Measurements from ENCODE around the gene DIDO1.

Gene DIDO1

DNA sequence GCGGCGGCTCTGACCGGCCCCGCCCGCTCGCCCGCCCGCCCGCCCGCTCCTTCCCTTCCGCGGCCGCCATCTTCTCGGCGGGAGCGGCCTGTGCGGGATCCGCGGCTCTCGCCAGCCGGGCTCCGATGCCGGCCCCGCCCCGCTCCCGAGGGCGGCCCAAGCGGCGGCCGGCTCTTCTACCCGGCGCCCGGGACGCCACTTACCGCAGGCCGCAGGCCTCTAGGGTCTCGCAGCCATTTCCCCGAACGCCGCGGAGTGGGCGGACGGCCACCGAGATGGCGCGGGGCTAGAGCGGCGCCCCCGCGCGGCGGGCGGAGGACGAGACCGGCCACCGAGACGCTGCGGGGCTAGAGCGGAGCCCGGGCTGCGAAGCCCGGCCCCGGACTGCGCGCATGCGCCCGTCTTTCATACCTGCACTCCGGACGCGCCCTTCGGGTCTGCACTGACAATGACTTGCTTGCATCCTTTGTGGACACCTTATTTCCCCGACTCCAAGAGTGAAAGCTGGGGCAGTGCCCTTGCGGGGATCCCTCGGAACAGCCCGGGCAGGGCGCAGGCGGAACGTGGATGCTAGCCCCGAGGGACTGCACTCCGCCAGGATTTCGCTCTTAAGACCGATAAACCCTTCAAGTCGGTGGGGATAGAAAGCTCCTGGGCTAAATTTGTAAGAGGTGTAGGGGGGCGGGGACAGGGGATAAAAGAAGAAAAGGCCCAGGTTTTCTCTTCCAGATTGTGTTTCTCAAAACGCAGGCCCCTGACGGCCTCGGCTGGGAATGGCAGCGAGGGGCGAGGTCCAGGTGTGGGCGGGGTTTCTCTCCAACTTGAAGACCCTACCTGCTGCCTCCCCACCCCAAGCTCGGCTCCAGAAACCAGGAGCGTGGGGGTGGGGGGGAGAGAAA lies at the start of gene DIDO1:
Gene DIDO1 (minus strand): TSS at position 277 of the 899 bp plus-strand sequence.
- DNase-seq: peak; percentile 94

DNA sequence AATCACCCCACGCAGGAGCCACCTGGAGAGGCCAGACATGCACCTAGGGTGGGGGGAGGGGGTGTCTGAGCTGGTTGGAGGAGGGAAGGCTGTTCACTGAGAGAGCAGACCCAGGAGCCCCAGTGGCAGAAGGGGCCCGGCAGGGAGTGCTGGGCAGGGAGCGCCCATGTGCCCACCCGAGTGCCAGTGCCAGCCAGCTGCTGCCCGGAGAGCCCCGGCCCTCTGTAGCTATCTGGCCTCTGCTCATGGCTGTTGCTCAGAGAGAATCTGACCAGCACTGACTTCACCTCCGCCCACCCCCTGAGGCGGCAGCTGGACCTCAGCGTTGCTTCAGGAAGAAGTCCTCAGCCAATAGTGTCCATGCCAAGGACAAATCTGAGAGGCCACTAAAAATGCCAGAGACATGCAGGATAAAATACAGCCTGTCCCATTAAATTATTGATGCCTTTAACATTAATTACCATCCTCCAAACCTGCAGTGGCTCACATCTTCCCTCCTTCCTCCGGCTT lies 49.0 kb upstream of the DIDO1 start:
- DNase-seq: no peak

GRCh38 chr20:62972845-62973745 lies 46.8 kb upstream of the DIDO1 start:
- DNase-seq: no peak

DNA sequence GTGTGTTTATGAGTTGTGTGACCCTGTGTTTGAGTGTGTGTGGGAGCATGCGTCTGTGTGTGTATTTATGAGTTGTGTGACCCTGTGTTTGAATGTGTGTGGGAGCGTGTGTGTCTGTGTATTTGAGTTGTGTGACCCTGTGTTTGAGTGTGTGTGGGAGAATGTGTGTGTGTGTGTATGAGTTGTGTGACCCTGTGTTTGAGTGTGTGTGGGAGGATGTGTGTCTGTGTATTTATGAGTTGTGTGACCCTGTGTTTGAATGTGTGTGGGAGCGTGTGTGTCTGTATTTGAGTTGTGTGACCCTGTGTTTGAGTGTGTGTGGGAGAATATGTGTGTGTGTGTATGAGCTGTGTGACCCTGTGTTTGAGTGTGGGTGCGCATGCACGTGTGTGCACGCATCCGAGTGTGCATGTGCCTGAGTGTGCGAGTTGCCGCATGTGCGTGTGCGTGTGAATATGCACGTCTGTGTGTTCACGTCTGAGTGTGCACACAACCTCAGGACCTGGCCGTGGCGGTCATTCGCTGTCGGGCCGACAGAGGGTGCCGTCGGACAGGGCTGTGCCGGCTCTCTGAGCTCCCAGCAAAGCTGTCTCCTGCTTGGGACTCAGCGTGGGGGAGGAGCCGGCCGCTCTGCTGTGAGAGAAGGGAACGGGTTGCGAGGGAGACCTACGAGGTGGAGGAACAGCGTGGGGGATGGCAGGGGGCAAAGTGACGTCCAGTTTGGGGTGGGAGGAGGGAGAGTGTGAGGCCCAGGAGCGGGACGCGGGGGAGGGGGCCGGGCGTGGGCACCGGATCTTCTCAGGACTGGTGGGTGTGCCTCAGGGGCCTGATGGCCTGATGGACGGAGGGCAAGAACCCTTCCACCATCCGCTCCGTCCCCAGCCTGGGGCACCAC lies 45.9 kb upstream of the DIDO1 start:
- DNase-seq: peak; percentile 85

DNA sequence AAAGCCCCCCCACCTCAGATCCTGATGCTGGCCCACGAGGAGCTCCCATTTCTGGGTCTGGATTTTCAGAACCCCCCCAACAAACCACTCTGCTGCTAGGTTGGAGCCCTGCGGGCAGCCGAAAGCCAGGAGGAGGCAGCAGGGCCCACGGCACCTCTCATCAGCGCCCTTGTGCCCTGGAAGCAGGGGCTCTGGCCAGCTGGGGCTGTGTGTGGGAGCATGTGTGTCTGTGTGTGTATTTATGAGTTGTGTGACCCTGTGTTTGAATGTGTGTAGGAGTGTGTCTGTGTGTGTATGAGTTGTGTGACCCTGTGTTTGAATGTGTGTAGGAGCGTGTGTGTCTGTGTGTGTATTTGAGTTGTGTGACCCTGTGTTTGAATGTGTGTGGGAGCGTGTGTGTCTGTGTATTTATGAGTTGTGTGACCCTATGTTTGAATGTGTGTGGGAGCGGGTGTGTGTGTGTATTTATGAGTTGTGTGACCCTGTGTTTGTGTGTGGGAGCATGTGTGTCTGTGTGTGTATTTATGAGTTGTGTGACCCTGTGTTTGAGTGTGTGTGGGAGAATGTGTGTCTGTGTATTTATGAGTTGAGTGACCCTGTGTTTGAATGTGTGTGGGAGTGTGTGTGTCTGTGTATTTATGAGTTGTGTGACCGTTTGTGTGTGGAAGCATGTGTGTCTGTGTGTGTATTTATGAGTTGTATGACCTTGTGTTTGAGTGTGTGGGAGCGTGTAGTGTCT lies 45.1 kb upstream of the DIDO1 start:
- DNase-seq: no peak

DNA sequence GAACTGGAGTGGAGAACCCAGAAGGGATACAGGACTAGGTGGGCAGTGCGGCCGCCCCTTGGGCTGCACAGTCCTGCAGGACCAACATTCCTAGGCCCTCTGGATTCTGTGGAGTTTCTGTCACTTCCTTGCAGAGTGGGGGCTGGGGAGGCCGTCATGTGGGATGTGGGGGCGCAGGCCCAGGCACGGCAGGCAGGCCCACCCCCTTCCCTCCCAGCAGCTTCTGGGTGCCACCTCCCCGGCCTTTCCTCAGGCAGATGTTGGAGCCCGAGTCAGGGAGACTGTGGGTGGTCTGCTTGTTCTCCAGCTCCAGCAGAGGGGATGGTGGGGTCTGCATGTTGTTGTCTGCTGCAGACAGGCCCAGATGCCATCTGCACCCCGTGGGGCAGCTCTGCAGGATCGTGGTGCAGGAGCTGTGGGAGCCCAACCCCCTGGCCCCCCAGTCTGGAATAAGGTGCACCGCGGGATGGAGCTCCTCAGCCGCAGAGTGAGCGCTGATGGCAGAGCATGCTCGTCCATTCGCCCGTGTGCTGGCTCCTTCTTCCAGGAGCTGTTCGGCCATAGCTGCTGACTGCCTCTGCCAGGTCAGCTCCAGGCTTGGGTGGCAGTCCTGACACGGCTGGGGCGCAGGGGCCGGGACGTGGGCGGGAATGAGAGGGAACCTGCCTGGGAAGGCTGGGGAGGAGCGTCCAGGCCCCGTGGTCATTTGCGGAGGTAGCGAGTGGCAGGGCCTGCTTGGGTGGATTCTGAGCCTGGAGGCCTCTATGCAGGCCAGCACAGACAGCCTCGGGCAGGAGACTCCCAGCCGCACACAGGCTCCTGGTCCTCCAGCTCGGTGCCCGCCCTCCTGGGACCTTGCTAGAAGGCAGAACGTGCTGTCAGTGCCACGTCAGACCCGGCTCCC lies 44.3 kb upstream of the DIDO1 start:
- DNase-seq: no peak

- DNase-seq: no peak
Observed at GRCh38 chr20:62969939-62970306, 43.6 kb upstream of the DIDO1 start.

DNA sequence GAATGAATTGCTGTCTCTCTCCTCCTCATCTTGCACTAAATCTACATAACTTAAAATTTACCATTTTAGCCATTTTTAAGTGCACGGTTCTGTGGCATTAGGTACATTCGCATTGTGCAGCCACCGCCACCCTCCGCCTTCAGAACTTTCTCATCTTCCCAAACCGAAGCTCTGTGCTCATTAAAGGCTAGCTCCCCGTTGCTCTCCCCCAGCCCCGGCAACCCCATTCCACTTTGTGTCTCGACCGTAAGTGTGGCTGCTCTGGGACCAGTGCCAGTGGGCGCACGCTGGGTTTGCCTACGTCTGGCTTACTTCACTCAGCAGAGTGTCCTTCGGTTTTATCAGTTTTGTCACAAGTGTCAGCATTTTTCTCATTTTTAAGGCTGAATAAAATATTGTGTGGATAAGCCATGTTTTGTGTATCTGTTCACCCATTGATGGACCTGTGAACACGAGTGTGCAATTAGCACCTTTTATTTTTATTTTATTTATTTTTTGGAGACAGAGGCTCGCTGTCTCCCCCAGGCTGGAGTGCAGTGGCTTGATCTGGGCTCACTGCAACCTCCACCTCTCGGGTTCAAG lies 43.0 kb upstream of the DIDO1 start:
- no peak for DNase-seq

- DNase-seq: no peak
Observed at GRCh38 chr20:62968378-62969178, 42.3 kb upstream of the DIDO1 start.

- DNase-seq: no peak
Observed at GRCh38 chr20:62967628-62968351, 41.5 kb upstream of the DIDO1 start.

GRCh38 chr20:62967149-62967501 lies 40.8 kb upstream of the DIDO1 start:
- DNase-seq: no peak

DNA sequence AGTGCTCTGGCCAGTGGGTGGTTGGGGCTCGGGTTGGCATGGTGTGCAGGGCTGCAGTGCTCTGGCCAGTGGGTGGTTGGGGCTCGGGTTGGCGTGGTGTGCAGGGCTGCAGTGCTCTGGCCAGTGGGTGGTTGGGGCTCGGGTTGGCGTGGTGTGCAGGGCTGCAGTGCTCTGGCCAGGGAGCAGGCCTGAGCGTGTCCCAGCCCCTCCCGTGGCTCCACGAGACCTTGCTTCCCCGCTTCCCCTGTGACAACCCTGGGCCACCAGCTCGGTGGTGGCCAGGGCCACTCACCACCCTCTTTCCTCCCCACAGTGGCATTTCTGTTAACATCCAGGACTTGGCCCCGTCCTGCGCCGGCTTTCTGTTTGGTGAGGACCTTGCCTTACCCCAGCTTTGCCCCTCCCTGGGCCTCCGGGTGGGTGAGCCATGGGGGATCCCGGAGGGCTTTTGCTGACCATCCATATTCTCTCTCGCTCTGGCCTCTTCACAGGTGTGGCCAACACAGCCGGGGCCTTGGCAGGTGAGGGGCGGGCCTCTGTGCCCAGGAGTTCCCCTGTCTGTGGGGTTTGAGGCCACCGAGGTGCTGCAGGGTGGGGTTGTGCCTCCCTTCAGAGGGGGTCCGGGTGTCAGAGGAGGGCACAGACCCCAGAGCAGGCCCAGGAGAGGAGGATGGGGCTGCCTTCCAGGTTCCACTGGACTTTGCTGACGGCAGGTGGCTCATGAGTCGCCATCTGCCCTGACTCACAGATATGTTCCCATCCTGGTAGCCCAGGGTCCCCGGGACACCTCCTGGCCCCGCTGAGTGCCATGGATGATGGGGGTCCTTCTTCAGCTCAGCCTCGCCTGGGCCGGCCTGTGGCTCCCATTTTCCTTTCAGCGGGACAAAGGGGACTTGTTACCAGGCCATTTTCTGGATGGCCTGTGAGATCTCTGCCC lies 40.2 kb upstream of the DIDO1 start:
- no peak for DNase-seq

- no peak for DNase-seq
Observed at GRCh38 chr20:62965363-62965771, 39.1 kb upstream of the DIDO1 start.

- no peak for DNase-seq
Observed at GRCh38 chr20:62964700-62965099, 38.4 kb upstream of the DIDO1 start.

GRCh38 chr20:62963614-62964397 lies 37.5 kb upstream of the DIDO1 start:
- no peak for DNase-seq

DNA sequence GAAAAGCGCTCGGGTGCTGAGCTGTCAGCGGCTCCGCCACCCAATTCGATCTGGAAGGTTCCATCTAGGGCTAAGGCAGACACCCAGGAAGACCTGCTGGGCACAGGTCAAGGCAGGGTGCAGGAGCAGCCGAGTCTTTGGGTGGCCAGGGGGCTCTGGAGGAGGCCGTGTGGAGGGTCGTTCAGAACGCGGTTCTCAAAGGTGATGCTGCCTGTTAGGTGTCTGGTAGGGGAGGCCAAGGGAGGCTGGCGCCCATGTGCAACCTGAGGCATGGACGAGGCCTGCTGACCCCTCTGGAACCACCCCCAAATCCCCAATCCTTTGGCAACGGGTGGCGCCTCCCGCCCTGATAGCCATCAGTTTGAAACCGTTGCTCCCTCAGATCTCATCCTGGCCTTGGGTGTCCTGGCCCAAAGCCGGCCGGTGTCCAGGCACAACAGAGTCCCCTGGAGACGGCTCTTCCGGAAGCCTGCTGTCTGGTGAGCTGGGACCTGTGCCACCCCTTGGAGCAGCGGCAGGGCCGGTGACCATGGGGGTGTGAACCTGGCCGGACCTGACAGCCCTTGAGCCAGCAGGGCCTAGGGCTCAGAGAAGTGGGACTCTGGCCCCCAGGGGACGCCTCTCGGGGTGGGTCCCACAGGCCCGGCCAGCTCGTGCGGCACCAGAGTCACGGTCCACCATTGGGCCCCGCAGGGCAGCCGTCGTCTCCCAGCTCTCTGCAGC lies 36.7 kb upstream of the DIDO1 start:
- no peak for DNase-seq
